Measurements from ENCODE around the gene USP24. TPM values are rescaled to one million over a fixed set of nuclear protein-coding genes. Genes with fewer than 3 reads are reported as not detected.

USP24 gene
- total RNA-seq, 1 experiment from 2014 or later: 35.3 TPM

- Histone ChIP-seq H2BK12ac (ENCODE audit: insufficient read length, low read depth, low read length) (no peak overlapping the region), H3K4me1 (ENCODE audit: insufficient read depth, low read length) (no peaks in the 10 kb centered on the region), H3K23me2 (ENCODE audit: insufficient read length, low read depth, low read length, poor library complexity, severe bottlenecking) (no peaks in the 10 kb centered on the region), H2BK120ac (ENCODE audit: low read depth, low read length, poor library complexity, severe bottlenecking) (no peak overlapping the region), H3K9ac (ENCODE audit: extremely low read depth, insufficient read length, low read length) (no peak overlapping the region), H4K8ac (replicated peaks; ENCODE audit: insufficient read length, low read depth, low read length) (no peak overlapping the region), H4K20me1 (ENCODE audit: control insufficient read depth, insufficient read depth, insufficient read length) (no peaks in the 10 kb centered on the region), H3K18ac (ENCODE audit: insufficient read length, low read depth, low read length) (no peak overlapping the region), H3K4me2 (ENCODE audit: insufficient read depth, insufficient read length, low read length) (no peak overlapping the region), H3K56ac (ENCODE audit: insufficient read length, low read depth, low read length) (no peak overlapping the region), H2AK5ac (ENCODE audit: insufficient read length, low read length) (no peak overlapping the region), H2AFZ (ENCODE audit: low read length) (no peak overlapping the region), H3K79me1 (ENCODE audit: insufficient read depth, low read depth, low read length, poor library complexity, severe bottlenecking) (no peaks in the 10 kb centered on the region), H3K79me2 (ENCODE audit: insufficient read depth, low read length) (no peaks in the 10 kb centered on the region), H2BK5ac (ENCODE audit: insufficient read length, low read length) (no peak overlapping the region), H2BK15ac (ENCODE audit: low read depth, low read length) (no peak overlapping the region), H3K23ac (ENCODE audit: insufficient read length, low read depth, low read length) (no peak overlapping the region), H3K27me3 (ENCODE audit: insufficient read depth, low read length) (no peaks in the 10 kb centered on the region), H4K5ac (ENCODE audit: insufficient read length, low read depth, low read length) (no peak overlapping the region), H3T11ph (ENCODE audit: low read length) (no peak overlapping the region), H3K14ac (ENCODE audit: insufficient read depth, low read length) (no peak overlapping the region), H4K91ac (ENCODE audit: insufficient read length, low read depth, low read length) (no peak overlapping the region), H3K4ac (ENCODE audit: low read depth, low read length) (no peak overlapping the region), H2BK20ac (ENCODE audit: low read depth, low read length, poor library complexity, severe bottlenecking) (no peak overlapping the region), H3K9me3 (ENCODE audit: control insufficient read depth, low read depth, low read length) (no peaks in the 10 kb centered on the region), H3K27ac (ENCODE audit: insufficient read length, low read depth, low read length) (no peak overlapping the region)
- H3K9me3 Mint-ChIP-seq: no peaks in the 10 kb centered on the region
- no peak overlapping the region for H3K27ac Mint-ChIP-seq
- no peak overlapping the region for H3K4me3 Mint-ChIP-seq
- no peak for DNase-seq
- peaks cover 2% of the 10 kb centered on the region for H3K27me3 Mint-ChIP-seq (ENCODE audit: low read depth)
- no peaks in the 10 kb centered on the region for H3K36me3 Mint-ChIP-seq (ENCODE audit: insufficient read depth in 1 of 3, low read depth in 3 of 3)
- no CpG with 5 or more reads among the region's 2 CpGs for WGBS (ENCODE audit: extremely low coverage, insufficient read length, low lambda C conversion rate)
- H3K4me1 Mint-ChIP-seq: peaks cover 0 to 2% of the 10 kb centered on the region in 2 experiments; a peak in 2 of 4 replicates
- TF ChIP-seq, protein P1, sequence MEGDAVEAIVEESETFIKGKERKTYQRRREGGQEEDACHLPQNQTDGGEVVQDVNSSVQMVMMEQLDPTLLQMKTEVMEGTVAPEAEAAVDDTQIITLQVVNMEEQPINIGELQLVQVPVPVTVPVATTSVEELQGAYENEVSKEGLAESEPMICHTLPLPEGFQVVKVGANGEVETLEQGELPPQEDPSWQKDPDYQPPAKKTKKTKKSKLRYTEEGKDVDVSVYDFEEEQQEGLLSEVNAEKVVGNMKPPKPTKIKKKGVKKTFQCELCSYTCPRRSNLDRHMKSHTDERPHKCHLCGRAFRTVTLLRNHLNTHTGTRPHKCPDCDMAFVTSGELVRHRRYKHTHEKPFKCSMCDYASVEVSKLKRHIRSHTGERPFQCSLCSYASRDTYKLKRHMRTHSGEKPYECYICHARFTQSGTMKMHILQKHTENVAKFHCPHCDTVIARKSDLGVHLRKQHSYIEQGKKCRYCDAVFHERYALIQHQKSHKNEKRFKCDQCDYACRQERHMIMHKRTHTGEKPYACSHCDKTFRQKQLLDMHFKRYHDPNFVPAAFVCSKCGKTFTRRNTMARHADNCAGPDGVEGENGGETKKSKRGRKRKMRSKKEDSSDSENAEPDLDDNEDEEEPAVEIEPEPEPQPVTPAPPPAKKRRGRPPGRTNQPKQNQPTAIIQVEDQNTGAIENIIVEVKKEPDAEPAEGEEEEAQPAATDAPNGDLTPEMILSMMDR (conservative IDR thresholded peaks at IDR 0.05): no peak
Observed at GRCh38 chr1:55239548-55239947, 24.4 kb upstream of the USP24 start.

Measured in H9 (cell line).